NCI-H2227 (cell line): ENCODE data around the gene CUTA.
"Not testable (repeated sequence)": the region's sequence is repeated elsewhere in the genome, so short reads cannot be mapped to it uniquely, and the experiment has no call there.

Source experiments
- DNase-seq: peaks from one replicate; lab custom pipeline; 2025; ENCODE audit not compliant: unreplicated experiment; lab: John Stamatoyannopoulos, UW

Gene CUTA

GRCh38 chr6:33373960-33374910 lies 43.7 kb downstream of the CUTA start:
- no peak for DNase-seq

- DNase-seq: no peak
Observed at GRCh38 chr6:33372526-33373123, 45.3 kb downstream of the CUTA start.

DNA sequence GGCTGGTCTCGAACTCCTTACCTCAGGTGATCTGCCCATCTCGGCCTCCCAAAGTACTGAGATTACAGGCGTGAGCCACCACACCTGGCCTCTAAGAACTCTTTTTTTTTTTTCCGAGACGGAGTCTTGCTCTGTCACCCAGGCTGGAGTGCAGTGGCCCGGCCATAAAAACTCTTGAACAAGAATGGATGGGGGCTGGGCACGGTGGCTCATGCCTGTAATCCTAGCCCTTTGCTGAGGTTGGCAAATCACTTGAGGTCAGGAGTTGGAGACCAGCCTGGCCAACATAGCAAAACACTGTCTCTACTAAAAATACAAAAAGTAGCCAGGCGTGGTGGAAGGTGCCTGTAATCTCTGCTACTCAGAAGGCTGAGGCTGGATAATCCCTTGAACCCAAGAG lies 46.0 kb downstream of the CUTA start:
- DNase-seq: not testable (repeated sequence)

DNA sequence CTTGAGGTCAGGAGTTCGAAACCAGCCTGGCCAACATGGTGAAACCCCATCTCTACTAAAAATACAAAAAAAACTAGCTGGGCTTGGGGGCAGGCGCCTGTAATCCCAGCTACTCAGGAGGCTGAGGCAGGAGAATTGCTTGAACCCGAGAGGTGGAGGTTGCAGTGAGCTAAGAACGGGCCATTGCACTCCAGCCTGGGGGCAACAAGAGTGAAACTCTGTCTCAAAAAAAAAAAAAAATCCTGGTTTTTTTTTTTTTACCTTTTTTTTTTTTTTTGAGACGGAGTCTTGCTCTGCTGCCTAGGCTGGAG lies 50.2 kb downstream of the CUTA start:
- not testable (repeated sequence) for DNase-seq

GRCh38 chr6:33367009-33367714 lies 50.7 kb downstream of the CUTA start:
- no peak for DNase-seq
